Measurements from ENCODE around the gene MORN4. TPM values are rescaled to one million over a fixed set of nuclear protein-coding genes. Genes with fewer than 3 reads are reported as not detected.

Gene MORN4
- total and polyA plus RNA-seq, 9 of the 15 experiments (the other 6 are each of a cell fraction or from before 2014, with no cell fraction given) = 8.3 to 23.9 (median 11.7) TPM

DNA sequence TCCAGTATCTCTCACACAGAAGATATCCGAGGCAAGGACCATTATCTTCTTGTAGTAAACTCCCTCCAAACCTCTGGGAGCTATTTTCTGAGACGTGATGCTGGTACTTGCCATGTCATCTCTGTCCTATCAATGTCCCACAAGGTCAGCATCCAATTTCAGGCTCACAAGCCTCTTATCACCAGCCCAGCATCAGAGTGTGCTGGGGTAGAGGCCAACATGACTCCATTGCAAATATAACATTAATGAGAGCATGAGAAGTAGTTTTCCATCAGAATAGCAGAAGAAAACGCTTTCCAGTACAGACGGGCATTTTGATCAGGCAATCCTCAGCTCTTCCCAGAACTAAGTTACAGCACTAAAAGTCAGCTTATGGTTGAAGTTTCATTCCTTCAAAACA is 5.6 kb downstream of the MORN4 start (continued):
- TF ChIP-seq, protein P1, sequence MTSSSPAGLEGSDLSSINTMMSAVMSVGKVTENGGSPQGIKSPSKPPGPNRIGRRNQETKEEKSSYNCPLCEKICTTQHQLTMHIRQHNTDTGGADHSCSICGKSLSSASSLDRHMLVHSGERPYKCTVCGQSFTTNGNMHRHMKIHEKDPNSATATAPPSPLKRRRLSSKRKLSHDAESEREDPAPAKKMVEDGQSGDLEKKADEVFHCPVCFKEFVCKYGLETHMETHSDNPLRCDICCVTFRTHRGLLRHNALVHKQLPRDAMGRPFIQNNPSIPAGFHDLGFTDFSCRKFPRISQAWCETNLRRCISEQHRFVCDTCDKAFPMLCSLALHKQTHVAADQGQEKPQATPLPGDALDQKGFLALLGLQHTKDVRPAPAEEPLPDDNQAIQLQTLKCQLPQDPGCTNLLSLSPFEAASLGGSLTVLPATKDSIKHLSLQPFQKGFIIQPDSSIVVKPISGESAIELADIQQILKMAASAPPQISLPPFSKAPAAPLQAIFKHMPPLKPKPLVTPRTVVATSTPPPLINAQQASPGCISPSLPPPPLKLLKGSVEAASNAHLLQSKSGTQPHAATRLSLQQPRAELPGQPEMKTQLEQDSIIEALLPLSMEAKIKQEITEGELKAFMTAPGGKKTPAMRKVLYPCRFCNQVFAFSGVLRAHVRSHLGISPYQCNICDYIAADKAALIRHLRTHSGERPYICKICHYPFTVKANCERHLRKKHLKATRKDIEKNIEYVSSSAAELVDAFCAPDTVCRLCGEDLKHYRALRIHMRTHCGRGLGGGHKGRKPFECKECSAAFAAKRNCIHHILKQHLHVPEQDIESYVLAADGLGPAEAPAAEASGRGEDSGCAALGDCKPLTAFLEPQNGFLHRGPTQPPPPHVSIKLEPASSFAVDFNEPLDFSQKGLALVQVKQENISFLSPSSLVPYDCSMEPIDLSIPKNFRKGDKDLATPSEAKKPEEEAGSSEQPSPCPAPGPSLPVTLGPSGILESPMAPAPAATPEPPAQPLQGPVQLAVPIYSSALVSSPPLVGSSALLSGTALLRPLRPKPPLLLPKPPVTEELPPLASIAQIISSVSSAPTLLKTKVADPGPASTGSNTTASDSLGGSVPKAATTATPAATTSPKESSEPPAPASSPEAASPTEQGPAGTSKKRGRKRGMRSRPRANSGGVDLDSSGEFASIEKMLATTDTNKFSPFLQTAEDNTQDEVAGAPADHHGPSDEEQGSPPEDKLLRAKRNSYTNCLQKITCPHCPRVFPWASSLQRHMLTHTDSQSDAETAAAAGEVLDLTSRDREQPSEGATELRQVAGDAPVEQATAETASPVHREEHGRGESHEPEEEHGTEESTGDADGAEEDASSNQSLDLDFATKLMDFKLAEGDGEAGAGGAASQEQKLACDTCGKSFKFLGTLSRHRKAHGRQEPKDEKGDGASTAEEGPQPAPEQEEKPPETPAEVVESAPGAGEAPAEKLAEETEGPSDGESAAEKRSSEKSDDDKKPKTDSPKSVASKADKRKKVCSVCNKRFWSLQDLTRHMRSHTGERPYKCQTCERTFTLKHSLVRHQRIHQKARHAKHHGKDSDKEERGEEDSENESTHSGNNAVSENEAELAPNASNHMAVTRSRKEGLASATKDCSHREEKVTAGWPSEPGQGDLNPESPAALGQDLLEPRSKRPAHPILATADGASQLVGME (CRISPR knock-in tag; IDR thresholded peaks at IDR 0.05) = peak; percentile 95; the same call in 1 of the 2 replicates
- TF ChIP-seq TSC22D4 (tag; IDR thresholded peaks at IDR 0.05) (no peak), NR2C1 (IDR thresholded peaks at IDR 0.05) (no peak), NR2C1 (tag; IDR thresholded peaks at IDR 0.05) (peak; percentile 54; the same call in 1 of the 2 replicates), ZNF583 (CRISPR knock-in tag; IDR thresholded peaks at IDR 0.05) (peak; percentile 89; the same call in 1 of the 2 replicates), GATA2 (CRISPR knock-in tag; IDR thresholded peaks at IDR 0.05) (no peak), TGIF2 (CRISPR knock-in tag; IDR thresholded peaks at IDR 0.05) (no peak), HSF4 (CRISPR knock-in tag; IDR thresholded peaks at IDR 0.05; ENCODE audit: borderline replicate concordance) (peak; percentile 76; the same call in 1 of the 2 replicates), KDM5B (IDR thresholded peaks at IDR 0.05; ENCODE audit: insufficient replicate concordance, low read depth, low read length) (no peak), CTBP1 (IDR thresholded peaks at IDR 0.05; ENCODE audit: borderline replicate concordance) (peak; percentile 99), ZBTB1 (CRISPR knock-in tag; IDR thresholded peaks at IDR 0.05; ENCODE audit: borderline replicate concordance, low read depth) (no peak), ZNF121 (CRISPR knock-in tag; conservative IDR thresholded peaks at IDR 0.05) (no peak), MECOM (CRISPR knock-in tag; IDR thresholded peaks at IDR 0.05) (0 out of 2 replicates have a peak, but pooled peaks have one; percentile 40), SRSF3 (IDR thresholded peaks at IDR 0.05; ENCODE audit: insufficient read depth, low read length) (no peak), U2AF2 (optimal IDR thresholded peaks at IDR 0.05; ENCODE audit: low read depth, low read length) (no peak), BCOR (IDR thresholded peaks at IDR 0.05) (no peak), TEAD1 (CRISPR knock-in tag; IDR thresholded peaks at IDR 0.05) (peak in 1 of 2 experiments; percentile 73; a peak in 2 of 4 replicates), ZNF696 (CRISPR knock-in tag; conservative IDR thresholded peaks at IDR 0.05) (no peak)
- TF ChIP-seq, protein P2, sequence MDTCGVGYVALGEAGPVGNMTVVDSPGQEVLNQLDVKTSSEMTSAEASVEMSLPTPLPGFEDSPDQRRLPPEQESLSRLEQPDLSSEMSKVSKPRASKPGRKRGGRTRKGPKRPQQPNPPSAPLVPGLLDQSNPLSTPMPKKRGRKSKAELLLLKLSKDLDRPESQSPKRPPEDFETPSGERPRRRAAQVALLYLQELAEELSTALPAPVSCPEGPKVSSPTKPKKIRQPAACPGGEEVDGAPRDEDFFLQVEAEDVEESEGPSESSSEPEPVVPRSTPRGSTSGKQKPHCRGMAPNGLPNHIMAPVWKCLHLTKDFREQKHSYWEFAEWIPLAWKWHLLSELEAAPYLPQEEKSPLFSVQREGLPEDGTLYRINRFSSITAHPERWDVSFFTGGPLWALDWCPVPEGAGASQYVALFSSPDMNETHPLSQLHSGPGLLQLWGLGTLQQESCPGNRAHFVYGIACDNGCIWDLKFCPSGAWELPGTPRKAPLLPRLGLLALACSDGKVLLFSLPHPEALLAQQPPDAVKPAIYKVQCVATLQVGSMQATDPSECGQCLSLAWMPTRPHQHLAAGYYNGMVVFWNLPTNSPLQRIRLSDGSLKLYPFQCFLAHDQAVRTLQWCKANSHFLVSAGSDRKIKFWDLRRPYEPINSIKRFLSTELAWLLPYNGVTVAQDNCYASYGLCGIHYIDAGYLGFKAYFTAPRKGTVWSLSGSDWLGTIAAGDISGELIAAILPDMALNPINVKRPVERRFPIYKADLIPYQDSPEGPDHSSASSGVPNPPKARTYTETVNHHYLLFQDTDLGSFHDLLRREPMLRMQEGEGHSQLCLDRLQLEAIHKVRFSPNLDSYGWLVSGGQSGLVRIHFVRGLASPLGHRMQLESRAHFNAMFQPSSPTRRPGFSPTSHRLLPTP (IDR thresholded peaks at IDR 0.05; ENCODE audit: borderline replicate concordance, extremely low read depth, insufficient read length) = no peak
- TF ChIP-seq, protein P3, sequence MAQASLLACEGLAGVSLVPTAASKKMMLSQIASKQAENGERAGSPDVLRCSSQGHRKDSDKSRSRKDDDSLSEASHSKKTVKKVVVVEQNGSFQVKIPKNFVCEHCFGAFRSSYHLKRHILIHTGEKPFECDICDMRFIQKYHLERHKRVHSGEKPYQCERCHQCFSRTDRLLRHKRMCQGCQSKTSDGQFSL (CRISPR knock-in tag; IDR thresholded peaks at IDR 0.05) = no peak
- TF ChIP-seq, protein P3 (tag; IDR thresholded peaks at IDR 0.05) = 0 out of 4 replicates have a peak, but pooled peaks of 1 of the 2 experiments have one; percentile 25
